Measurements from ENCODE around the gene TMEM18.
A peak's percentile ranks its signal among the peaks of the same experiment; 100 is the strongest.
"Not testable (repeated sequence)": the region's sequence is repeated elsewhere in the genome, so short reads cannot be mapped to it uniquely, and the experiment has no call there.

The TMEM18 gene

GRCh38 chr2:692767-693166, 15.6 kb upstream of the TMEM18 start:
- DNase-seq, result no peak

GRCh38 chr2:691821-692761, 14.9 kb upstream of the TMEM18 start:
- no peak for DNase-seq

DNA sequence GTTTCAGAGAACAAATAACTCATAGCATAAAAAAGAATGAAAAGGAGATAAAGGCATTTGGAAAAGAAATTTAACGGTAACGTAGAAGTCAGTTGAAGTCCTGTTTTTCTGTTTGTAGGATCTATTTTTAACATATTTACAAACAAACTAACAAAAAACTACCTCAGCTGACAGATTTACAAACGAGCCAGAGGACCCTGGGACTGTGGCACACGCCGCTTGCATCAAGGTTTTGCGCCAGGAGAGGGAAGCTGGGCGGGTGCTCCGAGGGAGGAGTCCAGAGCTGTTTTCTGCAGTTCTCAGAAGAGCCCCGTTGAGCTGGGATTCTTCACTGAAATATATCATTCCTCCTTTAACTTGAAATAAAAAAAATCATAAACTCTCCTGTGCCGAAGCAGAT, 13.6 kb upstream of the TMEM18 start:
- no peak for DNase-seq

GRCh38 chr2:689877-690510, 12.8 kb upstream of the TMEM18 start:
- no peak for DNase-seq

DNA sequence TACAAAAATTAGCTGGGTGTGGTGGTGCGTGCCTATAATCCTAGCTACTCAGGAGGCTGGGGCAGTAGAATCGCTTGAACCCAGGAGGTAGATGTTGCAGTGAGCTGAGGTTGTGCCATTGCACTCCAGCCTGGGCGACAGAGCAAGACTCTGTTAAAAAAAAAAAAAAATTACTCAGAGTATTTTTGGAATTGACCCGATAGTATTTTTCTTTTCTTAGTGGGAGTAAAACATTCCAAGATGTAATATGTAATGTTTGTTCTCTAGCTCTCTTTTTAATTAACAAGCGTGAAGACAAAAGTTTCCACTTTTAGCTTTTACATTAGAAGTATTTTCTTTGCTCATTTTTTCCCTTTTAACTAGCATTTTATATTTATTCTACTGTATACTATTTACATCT, 12.0 kb upstream of the TMEM18 start:
- no peak for DNase-seq

DNA sequence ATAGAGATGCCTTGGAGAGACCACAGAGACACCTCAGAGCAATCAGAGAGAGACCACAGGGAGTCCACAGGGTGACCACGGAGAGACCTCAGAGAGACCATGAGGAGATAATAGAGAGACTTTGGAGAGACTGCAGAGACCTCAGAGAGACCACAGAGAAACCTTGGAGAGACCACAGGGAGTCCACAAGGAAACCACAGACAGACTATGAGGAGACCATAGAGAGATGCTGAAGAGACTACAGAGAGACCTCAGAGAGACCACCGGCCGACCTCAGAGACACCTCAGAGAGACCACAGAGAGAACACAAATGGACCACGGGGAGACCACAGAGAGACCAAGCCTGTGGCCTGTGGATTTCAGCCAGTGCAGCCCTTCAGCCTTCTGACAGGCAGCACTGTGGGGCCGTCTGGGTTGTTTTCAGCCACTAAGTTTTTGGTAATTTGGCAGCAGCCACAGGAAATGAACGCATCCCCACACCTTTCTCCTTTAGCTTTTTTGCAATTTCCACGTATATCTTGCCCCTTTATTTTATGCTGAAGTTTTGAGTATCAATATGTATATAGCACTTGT, 11.4 kb upstream of the TMEM18 start:
- DNase-seq, result no peak

- DNase-seq, result no peak
Observed at GRCh38 chr2:685421-685820, 8.2 kb upstream of the TMEM18 start.

DNA sequence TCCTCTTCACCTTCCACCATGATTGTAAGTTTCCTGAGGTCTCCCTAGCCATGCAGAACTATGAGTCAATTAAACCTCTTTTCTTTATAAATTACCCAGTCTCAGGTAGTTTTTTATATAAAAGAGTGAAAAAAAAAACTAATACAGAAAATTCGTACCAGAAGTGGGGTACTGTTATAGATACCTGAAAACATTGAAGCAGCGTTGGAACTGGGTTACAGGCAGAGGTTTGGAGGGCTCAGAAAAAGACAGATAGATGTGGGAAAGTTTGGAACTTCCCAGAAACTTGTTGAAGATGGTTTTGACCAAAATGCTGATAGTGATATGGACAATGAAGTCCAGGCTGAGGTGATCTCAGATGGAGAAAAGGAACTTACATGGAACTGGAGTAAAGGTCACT, 7.7 kb upstream of the TMEM18 start:
- not testable (repeated sequence) for DNase-seq

- DNase-seq, result no peak
Observed at GRCh38 chr2:682226-682625, 5.0 kb upstream of the TMEM18 start.

- no peak for DNase-seq
Observed at GRCh38 chr2:681312-681711, 4.1 kb upstream of the TMEM18 start.

- no peak for DNase-seq
Observed at GRCh38 chr2:680496-680895, 3.3 kb upstream of the TMEM18 start.

GRCh38 chr2:678964-679363, 1.8 kb upstream of the TMEM18 start:
- DNase-seq, result no peak

GRCh38 chr2:677959-678550, 849 bp upstream of the TMEM18 start:
- DNase-seq, result peak in 1 of 2 donors; percentile 18

DNA sequence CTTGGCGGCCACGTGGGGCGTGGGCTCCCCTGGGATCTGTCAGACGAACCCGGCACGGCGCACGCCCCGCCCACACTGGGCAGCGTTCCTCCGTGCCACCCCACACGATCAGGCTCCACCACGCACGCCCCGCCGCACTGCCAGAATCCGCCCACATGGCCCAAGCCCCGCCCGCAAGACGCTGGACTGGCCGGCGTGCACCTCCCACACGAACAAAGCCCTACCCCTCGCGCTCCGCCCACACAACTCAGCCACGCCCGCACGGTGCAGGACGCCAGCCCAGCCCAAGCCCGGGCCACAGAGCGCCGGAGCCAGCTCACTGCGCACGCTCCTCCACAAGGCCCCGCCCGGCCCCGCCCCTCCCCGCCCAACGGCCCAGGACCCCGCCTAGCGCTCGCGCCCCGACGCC, 555 bp downstream of the TMEM18 start:
- DNase-seq, result peak; percentile 97

DNA sequence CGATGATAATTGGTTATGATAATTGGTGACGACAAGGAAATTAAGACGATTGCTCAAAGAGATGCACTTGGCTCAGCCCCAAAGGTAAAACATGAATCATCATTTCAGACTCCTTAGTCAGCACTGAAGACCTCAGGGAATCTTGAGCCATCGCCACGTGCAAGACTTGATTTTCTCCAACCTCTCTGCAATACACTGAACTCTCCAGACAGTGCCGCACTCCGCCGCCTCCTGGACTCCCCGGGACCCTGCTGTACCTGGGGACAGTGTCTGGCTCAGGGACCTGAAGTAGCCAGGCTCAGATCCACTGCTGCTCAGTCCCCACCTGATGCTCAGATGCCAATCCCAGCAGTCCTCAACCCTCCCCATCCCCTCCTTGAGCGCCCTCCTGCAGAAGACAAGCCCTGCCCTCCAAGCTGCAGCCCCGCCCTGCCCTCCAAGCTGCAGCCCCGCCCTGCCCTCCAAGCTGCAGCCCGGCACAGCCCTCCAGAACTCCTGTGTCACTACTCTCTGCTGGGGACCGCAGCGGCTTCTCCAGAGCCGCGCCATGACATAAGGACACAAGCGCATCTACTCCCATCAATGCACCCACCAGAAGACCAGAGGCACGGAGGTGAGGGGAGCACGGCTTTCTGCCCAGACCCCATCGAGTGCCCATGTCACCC, 1.1 kb downstream of the TMEM18 start:
- no peak for DNase-seq

GRCh38 chr2:675460-675859, 1.7 kb downstream of the TMEM18 start:
- DNase-seq, result no peak

DNA sequence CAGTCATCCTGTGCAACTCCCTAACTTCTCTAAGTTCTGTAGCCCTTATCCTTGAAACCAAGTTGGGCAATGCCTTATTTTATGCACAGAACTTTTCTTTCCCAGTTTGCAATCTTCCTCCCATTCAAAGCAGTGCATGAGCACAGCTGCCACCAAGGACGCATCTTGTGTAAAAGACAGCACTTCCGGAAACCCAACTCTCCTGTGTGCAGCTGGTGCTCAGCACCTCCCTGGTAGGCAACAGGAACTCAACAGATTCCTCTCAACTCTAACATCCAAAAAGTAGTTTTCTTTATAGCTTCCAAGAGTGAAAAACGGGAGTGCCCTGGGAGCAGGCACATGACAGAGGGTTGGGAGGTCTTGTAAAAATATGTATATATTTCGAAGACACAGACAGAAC, 2.2 kb downstream of the TMEM18 start:
- no peak for DNase-seq

- no peak for DNase-seq
Observed at GRCh38 chr2:674321-674985, 2.8 kb downstream of the TMEM18 start.

GRCh38 chr2:673615-674320, 3.4 kb downstream of the TMEM18 start:
- no peak for DNase-seq

- no peak for DNase-seq
Observed at GRCh38 chr2:673016-673415, 4.2 kb downstream of the TMEM18 start.

- no peak for DNase-seq
Observed at GRCh38 chr2:672606-672905, 4.7 kb downstream of the TMEM18 start.
